Mucosa of descending colon (tissue), 3 donors: ENCODE data around the gene BAIAP2L1. TPM values are rescaled to one million over a fixed set of nuclear protein-coding genes. Genes with fewer than 3 reads are reported as not detected.

ENCODE experiments used
- ATAC-seq: fragments of 200-7000 bp; cut with Tn5 transposase; one replicate; pipeline ENCODE4 v1.9.1; 2020; ENCODE audit warnings: mild to moderate bottlenecking, moderate library complexity
- DNase-seq, 3 donors: peaks; one replicate each; pipeline ENCODE4 v3.0.0-alpha.2; 2020
- H3K36me3 ChIP-seq: fragments of 200-600 bp; one replicate; pipeline ENCODE4 v1.8.0; 2021; ENCODE audit warnings: low read depth, mild to moderate bottlenecking
- H3K4me1 ChIP-seq: fragments of 200-600 bp; one replicate; pipeline ENCODE4 v1.8.0; 2021; ENCODE audit warnings: low read depth, mild to moderate bottlenecking
- H3K4me3 ChIP-seq: fragments of 200-600 bp; one replicate; pipeline ENCODE4 v1.8.0; 2021; ENCODE audit warnings: mild to moderate bottlenecking
- H3K9me3 ChIP-seq: fragments of 200-600 bp; one replicate; pipeline ENCODE4 v1.8.0; 2021; ENCODE audit warnings: mild to moderate bottlenecking
- intact Hi-C, 2 donors: fragments of 100-400 bp; cut with DNase I in 1 of 2; cut with micrococcal nuclease in 1 of 2; formaldehyde crosslinking; loops; one replicate each; pipeline versions ENCODE4 v1.11.0 to v1.11.1; 2022; cut with DNase I, micrococcal nuclease
- total RNA-seq, 3 donors: library from RNA; stranded (reverse); fragmentation: NEBNext Ultra II Directional in 2 of 3; extraction: Animal tissue kit (Norgen Biotek cat#: 25700) in 2 of 3; gene quantifications; one replicate each; pipeline versions ENCODE4 v1.2.1 to v1.2.4, GENCODE V29; 2021 to 2023
- TF ChIP-seq, protein P1 (sequence below): fragments of 200-600 bp; IDR thresholded peaks from one replicate; pipeline ENCODE4 v1.8.0; 2022; ENCODE audit warnings: antibody characterized with exemption, mild to moderate bottlenecking
- donor health status: DM: no; HTN: no; CAD: no; lungs with moderate emphysema.
- donor health status: DM: no; HTN: no; CAD: no.
- donor health status: DM: no; HTN: yes; CAD: no.

The BAIAP2L1 gene
- total RNA-seq, 3 donors from 2014 or later = 39.9 to 78.0 (median 65.4) TPM

GRCh38 chr7:98368716-98369115, 32.2 kb downstream of the BAIAP2L1 start:
- Histone ChIP-seq H3K4me1 (peaks cover 5% of the 10 kb centered on the region), H3K36me3 (no peaks in the 10 kb centered on the region), H3K4me3 (no peak overlapping the region), H3K9me3 (no peaks in the 10 kb centered on the region)
- intact Hi-C loops = no loop called here
- DNase-seq = no peak
- TF ChIP-seq, protein P1, sequence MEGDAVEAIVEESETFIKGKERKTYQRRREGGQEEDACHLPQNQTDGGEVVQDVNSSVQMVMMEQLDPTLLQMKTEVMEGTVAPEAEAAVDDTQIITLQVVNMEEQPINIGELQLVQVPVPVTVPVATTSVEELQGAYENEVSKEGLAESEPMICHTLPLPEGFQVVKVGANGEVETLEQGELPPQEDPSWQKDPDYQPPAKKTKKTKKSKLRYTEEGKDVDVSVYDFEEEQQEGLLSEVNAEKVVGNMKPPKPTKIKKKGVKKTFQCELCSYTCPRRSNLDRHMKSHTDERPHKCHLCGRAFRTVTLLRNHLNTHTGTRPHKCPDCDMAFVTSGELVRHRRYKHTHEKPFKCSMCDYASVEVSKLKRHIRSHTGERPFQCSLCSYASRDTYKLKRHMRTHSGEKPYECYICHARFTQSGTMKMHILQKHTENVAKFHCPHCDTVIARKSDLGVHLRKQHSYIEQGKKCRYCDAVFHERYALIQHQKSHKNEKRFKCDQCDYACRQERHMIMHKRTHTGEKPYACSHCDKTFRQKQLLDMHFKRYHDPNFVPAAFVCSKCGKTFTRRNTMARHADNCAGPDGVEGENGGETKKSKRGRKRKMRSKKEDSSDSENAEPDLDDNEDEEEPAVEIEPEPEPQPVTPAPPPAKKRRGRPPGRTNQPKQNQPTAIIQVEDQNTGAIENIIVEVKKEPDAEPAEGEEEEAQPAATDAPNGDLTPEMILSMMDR = no peak
- ATAC-seq = no peak

GRCh38 chr7:98366562-98366938, 34.3 kb downstream of the BAIAP2L1 start:
- peak; percentile 10 for ATAC-seq
- TF ChIP-seq, protein P1 = no peak

GRCh38 chr7:98365863-98366561, 34.9 kb downstream of the BAIAP2L1 start:
- ATAC-seq (peak; percentile 89), DNase-seq (peak; percentile 59 to 71 (median 60))
- Histone ChIP-seq H3K36me3 (no peaks in the 10 kb centered on the region), H3K9me3 (no peaks in the 10 kb centered on the region), H3K4me3 (no peak overlapping the region), H3K4me1 (peaks cover 5% of the 10 kb centered on the region)
- TF ChIP-seq, protein P1 = no peak
- intact Hi-C loops = no loop called here

More at GRCh38 chr7:98366562-98366938, 34.3 kb downstream of the BAIAP2L1 start:
- no peaks in the 10 kb centered on the region for H3K36me3 ChIP-seq
- intact Hi-C loops = no loop called here
- H3K4me3 ChIP-seq = no peak overlapping the region
- no peaks in the 10 kb centered on the region for H3K9me3 ChIP-seq
- DNase-seq = no peak
- peaks cover 5% of the 10 kb centered on the region for H3K4me1 ChIP-seq

- Histone ChIP-seq H3K36me3 (no peaks in the 10 kb centered on the region), H3K4me3 (no peak overlapping the region), H3K4me1 (peaks cover 17% of the 10 kb centered on the region), H3K9me3 (no peaks in the 10 kb centered on the region)
- no peak for ATAC-seq
- no peak for DNase-seq
- intact Hi-C loops = no loop called here
- TF ChIP-seq, protein P1 = no peak
These were observed 36.7 kb downstream of the BAIAP2L1 start for GRCh38 chr7:98364220-98364619.

- no peak for ATAC-seq
- no peaks in the 10 kb centered on the region for H3K36me3 ChIP-seq
- DNase-seq = no peak
These were observed 38.4 kb downstream of the BAIAP2L1 start for GRCh38 chr7:98362517-98362916.

More at GRCh38 chr7:98362517-98362916, 38.4 kb downstream of the BAIAP2L1 start:
- intact Hi-C loops = no loop called here
- Histone ChIP-seq H3K9me3 (no peaks in the 10 kb centered on the region), H3K4me1 (peaks cover 18% of the 10 kb centered on the region), H3K4me3 (no peak overlapping the region)
- TF ChIP-seq, protein P1 = no peak
